HL-60/S4 treated with retinoic acid at 250 ng/mL for 4 days and 3 days (cell line): Measurements from ENCODE around the gene ARHGEF7.
"Not testable (repeated sequence)": the region's sequence is repeated elsewhere in the genome, so short reads cannot be mapped to it uniquely, and the experiment has no call there.

Experiments used
- in situ Hi-C: fragments of 300-500 bp; cut with MboI; formaldehyde crosslinking; loops from 2 replicates; pipeline ENCODE4 v1.7.0; 2022; ENCODE audit warnings: low sequenced_read_pairs

Gene ARHGEF7

DNA sequence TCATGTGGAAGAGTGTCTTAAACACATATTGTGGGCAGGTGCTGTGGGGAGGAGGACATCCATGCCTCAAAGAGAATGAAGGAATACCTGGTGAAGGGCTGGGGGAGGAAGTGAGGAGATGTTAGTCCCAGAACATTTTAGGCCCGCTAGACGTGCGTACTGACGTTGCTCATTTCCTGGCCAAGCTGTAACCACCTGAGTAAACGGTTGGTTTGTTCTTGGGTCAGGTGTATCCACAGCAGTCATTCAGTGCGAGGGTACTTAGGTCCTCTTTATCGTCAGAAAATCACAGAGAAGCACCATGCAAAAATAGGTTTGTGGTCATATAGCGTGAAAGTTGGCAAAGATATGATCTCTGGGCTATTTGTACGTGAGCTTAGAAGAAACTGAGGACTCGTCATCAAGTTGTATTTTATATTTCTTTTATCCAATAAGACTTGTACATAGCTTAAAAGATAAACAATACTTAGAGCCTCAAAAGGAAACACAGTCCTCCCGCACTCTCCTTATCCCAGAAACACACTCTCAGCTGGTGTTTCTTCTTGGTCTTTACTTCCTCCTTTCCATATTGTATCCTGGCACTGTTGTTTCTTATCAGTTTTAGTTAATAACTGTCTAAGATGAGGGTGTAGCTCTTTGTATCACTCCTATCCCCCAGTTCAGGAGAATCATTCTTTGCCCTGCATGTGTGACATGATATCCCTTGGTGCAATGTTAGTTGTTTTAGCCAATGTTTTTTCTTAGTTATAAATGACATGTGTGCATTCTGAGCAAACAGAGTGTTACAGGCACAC, 52.0 kb downstream of the ARHGEF7 start:
- in situ Hi-C loops = no loop called here

DNA sequence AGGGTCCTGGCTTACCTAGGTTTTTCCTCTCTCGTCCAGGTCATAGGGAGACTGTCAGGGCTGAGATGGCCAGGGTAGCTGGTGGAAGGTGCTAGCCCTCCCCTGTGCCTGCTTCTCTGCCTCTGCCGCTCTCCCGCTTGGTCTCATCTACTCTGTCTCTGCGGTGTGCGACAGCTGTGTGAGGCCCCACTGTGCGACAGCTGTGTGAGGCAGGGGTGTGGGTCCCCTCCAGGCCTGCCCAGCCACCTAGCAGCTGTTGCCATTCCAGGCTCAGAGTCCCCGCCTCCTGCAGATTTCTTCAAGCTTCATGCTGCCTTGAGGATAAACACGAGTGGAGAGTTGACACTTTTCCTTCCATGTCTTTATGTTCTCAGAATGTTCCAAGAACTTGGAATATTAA, 53.0 kb downstream of the ARHGEF7 start:
- in situ Hi-C loops = no loop called here

DNA sequence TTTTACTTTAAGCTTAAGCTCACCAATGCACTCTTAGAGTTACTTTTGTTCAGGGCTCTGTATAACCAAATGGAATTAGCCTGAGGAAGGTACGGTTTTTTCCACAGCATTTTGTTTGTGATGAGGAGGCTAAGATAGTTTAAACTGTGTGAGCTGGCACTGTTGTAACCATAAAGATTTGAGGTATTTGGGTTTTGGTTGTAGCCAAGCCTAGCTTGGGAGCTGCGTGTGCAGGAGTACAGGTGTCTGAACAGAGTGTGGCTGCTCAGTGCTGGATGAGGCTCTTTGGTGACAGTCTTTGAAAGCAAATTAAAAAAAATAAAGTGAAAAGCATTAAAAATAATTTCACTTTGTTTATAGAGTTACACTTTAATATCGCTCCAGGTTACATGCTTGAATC, 56.0 kb downstream of the ARHGEF7 start:
- in situ Hi-C loops = no loop called here

DNA sequence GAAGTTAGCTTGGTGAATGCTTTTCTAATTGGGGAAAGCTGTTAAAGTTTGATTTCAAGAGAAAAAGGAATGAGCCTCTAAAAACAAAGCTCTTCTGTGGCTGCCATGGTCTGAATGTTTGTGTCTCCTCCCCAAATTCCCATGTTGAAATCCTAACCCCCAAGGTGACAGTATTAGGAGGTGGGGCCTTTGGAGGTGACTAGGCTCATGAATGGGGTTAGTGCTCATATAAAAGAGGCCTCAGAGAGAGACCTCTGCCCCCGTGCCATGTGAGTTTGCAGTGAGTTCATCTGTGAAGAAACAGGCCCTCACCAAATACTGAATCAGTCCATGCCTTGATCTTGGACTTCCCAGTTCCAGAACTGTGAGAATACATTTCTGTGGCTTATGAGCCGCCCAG, 56.5 kb downstream of the ARHGEF7 start:
- in situ Hi-C loops = no loop called here

DNA sequence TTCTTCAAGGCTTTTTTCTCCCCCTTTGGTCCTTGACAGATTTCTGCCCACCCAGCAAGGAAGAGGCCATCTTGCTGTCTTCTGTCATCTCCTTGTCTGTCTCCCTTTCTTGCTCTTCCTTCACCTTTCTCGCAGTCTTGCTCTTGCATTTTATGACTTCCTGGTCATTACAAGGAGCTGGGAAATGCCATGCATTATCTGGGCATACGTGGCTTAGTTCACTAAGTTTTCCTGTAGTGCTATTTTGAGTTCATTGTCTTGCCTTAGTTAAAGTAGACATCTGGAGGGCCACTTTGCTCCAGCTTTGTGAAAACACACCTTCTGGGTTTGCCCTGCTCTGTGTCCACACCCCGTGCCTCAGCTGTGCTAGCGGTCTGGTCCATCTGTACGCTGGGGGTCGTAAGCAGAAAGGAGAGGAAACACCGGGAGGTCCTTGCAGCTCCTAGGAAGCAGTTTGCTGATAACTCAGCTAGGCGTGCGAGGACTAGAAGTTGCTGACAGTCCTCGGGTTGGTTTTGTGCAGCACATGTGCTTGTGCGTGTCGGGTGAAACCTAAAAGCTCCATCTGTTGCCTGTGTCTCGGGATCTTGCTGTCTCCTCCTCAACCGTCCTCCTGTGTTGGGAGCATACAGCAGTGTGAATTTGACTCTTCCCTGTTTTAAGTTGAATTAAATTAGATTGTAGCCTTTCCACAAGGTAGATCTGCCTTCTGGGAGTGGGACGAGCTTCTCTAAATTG, 59.4 kb downstream of the ARHGEF7 start:
- in situ Hi-C loops = no loop called here

DNA sequence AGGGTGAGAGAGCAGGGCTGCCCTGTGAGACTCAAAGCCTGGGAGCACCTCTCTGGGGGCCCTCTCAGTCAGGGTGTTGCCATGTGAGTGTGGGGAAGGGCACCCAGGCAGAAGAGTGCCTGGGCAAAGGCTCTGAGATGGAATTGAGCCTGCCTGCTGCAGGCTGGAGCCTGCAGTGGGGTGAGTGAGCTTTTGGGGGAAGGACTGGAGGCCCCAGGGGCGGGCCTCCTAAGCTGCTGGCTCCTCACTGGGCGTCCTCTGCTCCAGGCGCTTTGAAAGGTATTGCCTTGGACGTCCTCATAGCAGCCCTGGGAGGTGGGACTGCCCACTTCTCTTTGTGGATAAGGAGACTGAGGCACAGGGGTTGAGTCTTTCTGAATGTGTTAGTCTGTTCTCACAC, 60.3 kb downstream of the ARHGEF7 start:
- in situ Hi-C loops = no loop called here

DNA sequence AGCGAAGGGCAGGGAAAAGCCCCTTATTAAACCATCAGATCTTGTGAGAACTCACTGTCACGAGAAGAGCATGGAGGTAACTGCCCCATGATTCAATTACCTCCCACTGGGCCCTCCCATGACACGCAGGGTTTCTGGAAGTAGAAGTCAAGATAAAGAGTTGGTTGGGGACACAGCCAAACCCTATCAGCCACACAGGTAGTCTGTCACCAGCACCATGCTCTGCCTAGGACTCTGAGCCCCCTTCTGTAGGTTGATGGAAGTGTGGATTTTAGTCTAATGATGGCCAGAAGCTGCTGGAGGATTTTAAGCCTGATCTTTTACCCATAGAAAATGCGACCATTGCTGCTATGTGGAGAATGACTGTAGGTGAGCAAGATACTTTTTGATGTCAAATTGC, 60.8 kb downstream of the ARHGEF7 start:
- in situ Hi-C loops = no loop called here

DNA sequence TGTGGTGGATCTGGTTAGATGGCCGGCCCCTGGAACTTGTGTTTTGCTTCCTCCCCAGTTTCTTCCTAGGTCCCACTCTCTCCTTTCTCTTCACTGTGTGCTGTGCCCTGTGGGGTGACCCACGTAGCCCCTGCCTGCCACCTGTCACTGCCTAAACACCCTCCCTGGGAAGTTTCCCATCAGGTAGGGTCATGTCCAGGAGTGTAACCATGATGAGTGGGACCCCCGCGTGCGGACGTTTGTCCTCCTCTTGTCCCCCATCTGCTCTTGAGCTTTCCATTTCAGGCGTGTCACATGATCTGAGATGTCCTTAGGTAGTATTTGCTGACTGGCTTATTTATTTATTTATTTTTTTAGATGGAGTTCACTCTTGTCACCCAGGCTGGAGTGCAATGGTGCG, 61.3 kb downstream of the ARHGEF7 start:
- in situ Hi-C loops = no loop called here

DNA sequence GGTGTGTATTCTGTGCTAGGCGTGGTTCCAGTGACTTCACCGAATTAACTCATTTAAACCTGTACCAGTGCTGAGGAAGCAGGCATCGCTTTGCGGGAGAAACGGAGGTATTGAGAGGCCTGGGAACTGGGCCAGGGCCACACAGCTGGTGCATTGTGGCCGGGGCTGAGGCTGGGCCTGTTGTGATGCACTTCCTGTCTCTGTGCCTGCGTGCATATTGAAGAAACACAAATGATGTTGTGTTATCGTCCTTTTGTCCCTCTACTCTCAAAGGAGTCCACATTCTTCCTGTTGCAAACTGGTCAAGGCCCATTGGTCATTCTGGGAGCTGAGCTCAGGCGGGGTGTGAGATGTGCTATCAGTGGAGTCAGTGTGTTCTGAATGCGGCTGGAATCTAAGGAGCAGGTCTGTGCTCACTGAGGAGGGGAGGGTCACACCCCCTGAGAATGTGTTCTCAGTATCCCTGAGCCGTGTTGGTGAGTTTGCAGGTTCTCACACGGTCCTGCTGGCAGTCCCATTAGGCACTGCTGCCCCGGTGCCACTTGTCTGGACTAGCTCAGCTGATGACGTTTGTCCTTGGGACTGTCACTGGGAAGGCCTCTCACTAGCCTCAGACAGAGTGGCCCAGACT, 62.1 kb downstream of the ARHGEF7 start:
- in situ Hi-C loops = no loop called here

DNA sequence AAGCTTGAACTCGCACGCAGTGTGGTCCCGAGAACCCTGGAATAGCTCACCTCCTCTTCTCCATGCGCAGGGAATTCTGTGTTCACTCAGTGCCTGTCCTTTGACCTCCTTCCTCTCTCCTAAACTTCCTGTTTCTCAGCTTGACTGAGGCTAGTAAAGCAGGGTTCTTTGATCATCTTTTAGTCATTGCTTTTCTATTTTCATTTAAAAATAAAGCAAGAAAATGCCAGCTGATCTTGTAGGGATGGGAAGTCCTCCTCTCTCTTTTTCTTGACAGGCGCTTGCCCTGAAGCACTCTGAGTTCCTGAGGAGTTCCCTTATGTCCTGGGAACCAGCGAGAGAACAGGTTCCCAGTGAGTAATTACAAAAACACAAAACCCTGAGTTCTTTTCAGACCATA, 62.8 kb downstream of the ARHGEF7 start:
- in situ Hi-C loops = no loop called here

DNA sequence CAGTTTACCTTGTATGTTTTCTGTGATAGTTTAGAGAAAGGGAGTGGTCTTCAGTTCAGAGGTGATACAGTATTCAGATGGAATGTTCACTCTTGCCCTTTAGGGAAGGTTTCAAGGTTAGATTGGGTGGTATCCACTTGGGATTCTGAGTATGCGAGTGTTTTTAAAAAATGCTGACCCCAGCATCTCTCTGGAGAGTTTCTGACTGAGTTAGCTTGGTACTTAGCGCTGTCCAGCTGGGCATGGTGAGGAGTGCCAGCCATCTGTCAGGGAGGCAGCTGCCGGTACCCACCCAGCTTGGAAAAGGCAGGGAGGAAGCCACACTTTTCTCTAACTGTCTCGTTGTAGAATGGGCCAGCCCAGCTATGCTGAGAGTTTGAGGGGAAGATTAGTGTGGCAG, 63.3 kb downstream of the ARHGEF7 start:
- in situ Hi-C loops = no loop called here

DNA sequence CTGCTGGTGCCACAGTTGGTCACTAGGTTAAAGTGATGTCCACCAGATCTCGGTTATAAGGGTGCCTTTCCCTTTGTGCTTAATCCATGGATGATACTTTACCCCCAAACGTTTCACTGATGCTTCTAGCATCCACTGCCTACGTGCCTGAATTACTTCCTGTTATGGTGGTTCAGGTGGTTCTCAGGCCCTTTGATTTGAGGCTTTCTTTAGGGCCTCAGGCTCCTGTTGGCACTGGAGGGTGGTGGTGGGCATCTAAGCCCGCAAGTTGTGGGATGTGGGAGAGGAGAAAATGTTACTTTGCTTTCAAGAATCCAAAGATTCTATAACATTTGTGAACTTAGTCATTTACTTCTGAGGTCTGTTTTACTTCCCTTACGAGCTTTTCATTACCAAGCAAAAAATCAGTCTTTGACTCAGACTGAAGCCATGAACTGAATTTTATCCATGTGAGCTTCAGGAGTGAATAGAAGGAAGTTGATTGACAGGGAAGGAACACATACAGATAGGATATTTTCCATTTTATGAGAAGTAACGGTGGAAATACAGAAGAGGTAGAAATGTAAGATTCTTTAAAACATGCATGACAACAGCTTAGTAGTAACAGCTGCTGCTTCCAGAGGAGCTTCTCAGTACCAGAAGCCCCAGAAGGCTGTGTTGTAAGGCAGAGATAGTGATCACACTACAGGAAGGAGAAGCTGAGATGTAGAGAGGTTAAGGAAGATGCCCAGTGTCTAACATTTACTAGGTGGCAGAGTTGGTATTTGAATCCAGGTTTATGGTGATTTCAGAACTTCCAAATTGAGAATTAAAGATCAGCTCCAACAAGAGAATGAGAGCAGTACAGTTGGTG, 65.0 kb downstream of the ARHGEF7 start:
- in situ Hi-C loops = no loop called here

DNA sequence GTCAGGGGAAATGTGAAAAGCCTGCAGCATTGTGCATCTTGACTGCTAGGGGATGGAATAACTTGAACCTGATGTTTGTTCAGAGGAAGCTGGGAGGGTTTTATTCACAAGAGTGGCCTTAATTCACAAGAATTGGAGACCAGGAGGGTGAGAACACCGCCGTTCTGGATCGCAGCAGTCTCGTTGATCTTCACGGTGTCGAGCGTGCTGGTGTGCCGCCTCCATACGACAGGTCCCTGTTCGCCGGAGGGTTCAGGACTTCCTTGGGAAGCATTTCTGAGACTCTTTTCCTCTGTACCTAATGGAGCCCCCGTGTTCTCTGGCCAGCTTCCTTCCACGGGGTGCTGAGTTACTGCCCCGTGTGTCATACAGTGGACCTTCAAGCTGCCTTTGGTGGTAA, 66.9 kb downstream of the ARHGEF7 start:
- in situ Hi-C loops = no loop called here

DNA sequence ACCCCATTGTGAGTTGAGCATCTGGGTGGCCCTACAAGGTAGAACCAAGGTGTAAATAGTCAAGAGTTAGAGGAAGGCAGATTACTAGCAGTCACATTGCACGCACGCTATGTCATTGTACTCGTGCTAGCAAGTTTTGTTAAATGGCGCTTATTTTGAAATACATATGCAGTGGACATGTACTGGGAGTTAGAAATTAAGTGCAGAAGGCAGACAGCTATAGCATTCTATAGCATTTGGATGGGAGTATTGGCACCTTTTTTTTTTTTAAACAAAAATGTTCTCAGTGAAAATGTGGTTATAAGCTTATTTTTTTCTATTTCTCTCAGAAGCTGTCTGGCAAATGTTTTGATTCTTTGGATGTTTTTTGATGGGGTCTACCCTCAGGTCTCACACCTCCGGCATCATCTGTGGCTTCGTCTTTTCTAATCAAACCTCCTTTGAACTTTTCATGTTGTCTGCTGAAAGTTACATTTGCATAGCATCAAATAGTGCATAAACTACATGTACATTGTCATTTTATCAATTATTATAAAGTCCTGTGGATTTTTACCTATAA, 68.1 kb downstream of the ARHGEF7 start:
- in situ Hi-C loops = no loop called here

DNA sequence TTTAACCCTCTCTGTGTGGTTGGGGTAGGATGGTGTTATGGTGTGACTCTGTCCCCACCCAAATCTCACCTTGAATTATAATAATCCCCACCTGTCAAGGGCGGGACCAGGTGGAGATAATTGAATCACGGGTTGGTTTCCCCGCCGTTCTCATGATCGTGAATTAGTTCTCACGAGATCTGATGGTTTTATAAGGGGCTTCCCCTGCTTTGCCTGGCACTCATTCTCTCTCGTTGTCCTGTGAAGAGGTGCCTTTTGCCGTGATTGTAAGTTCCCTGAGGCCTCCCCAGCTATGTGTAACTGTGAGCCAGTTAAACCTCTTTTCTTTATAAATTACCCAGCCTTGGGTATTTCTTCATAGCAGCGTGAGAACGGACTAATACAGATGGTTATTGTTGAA, 68.8 kb downstream of the ARHGEF7 start:
- in situ Hi-C loops = no loop called here

DNA sequence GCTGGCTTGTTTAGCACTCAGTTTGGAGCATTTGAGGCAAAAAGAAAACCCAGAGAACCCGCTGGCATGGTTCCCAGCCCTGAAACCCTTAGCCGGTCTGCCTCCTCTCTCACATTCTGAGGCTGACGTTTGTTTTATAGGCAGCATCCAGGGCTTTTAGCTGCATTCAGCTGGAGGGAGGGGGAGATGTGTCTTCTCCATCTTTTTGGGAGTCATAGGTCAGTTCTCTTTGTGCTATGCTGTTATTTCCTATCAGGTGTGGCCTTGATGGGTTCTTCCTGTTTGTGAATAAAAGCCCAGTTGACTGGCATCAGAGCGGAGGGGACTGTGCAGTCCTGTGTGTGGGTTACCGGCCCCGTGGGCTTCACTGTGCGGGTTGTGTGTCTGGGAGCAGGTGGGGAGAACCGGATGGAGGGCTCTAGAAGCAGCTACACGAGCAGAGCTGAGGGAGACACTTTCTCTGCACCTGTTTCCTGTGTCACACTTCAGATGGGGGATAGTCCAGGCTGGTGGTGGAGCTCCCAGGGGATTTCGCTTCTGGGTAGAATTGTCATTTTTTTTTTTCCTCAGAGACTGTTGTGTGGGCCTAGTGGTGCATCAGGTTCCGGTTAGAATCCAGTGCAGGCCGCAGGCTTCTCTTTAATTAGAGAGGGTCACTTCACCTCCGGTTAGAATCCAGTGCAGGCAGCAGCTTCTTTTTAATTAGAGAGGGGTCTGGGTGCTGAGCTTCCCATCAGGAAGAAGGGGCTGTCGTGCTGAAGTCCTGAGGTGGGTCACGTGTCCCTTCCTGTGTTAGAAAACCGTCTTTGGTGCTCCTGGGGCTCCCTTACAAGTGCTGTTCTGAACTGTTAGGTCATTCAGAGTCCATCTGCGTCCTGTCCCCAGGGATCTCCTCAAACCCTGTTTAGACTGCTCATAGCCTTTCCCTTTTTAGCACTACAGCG, 69.6 kb downstream of the ARHGEF7 start:
- in situ Hi-C loops = no loop called here

DNA sequence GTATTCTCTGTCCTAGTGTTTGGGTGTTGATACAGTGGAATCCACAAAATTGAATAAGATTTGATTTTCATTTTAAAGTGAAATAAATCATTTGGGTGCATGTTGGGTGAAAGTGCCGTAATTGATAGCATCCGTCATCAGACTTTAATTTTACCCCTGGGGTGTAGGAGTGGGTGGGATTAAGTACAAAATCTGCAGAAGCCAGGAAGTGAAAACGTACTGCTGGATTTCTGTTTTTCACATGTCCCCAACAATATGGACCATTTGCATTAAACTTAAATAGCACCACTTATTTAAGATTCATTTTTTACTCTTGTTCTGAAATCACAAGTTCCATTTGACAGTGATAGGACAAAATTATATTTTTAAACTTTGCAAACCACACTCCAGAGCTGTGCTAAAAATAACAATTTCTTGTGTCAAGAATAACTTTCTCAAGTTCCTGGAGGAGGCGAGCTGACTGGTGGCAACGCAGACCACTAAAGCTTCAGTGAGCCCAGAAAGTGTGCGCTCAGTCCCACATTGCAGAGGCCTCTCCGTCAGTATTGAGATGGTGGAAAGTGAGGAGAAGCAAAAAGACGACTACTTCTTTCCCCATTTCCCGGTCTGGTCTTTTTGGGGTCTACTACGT, 71.3 kb downstream of the ARHGEF7 start:
- in situ Hi-C loops = no loop called here

DNA sequence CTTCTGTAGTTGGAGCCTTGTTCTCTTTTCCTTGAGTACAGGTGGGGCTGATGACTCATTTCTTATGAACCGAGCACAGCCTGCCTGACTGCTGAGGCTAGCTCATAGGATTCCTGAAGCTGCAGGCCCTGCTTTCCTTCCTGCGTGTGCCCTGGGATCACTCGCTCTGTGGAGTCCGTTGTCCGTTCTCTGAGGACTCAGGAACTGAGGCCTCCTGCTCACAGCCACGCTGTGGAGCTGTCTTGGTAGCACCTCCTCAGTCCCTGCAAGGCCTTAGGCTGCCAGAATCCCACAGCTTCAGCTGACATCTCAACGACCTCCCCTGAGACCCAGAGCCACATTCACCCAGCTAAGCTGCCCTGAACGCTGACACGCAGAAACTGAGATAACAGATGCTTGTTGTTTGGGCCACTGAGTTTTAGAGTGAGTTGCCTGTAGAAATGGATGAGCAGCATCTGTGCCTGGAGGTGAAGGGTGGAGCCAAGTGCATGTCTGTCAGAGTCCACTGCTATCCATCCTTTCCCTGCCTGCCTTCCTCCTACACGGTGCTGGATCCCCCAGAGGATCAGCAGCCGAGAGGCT, 72.9 kb downstream of the ARHGEF7 start:
- in situ Hi-C loops = no loop called here

DNA sequence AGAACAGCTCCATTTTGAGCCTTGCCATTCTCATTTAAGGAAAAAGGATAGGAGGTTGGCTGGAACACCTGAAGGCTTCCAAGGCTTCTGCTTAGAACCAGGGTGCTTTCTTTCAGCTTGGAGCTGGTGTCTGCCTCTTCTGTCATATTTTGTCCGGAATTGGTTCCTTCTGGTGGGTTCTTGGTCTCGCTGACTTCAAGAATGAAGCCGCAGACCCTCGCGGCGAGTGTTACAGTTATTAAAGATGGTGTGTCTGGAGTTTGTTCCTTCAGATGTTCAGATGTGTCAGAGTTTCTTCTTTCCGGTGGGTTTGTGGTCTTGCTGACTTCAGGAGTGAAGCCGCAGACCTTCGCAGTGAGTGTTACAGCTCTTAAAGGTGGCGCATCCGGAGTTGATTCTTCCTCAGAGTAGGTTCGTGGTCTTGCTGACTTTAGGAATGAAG, 74.0 kb downstream of the ARHGEF7 start:
- in situ Hi-C loops = not testable (repeated sequence)
